ENCODE measurements around the gene AQR. TPM values are rescaled to one million over a fixed set of nuclear protein-coding genes. Genes with fewer than 3 reads are reported as not detected.

Gene AQR
- total and polyA plus RNA-seq, 2 of the 8 experiments (the other 6 are each of a cell fraction or from before 2014, with no cell fraction given), result 34.5 to 57.6 TPM

GRCh38 chr15:34927726-34928125 lies 41.8 kb downstream of the AQR start (continued):
- TF ChIP-seq TAF7 (optimal IDR thresholded peaks at IDR 0.05; ENCODE audit: borderline replicate concordance, low read depth, low read length), result no peak
- TF ChIP-seq SIRT6 (IDR thresholded peaks at IDR 0.05; ENCODE audit: low read length), result no peak
- TF ChIP-seq TAF1 (IDR thresholded peaks at IDR 0.05; ENCODE audit: low read depth, low read length), result no peak
- no peak for TF ChIP-seq GABPA (IDR thresholded peaks at IDR 0.05; ENCODE audit: borderline replicate concordance, insufficient read depth, low read length)
